ENCODE data around the gene GP9.

The GP9 gene

GRCh38 chr3:129018751-129019150 is 41.8 kb upstream of the GP9 start:
- TF ChIP-seq POU2F2 (IDR thresholded peaks at IDR 0.05; ENCODE audit: low read depth, low read length) (no peak), POLR2AphosphoS5 (IDR thresholded peaks at IDR 0.05; ENCODE audit: low read depth, low read length) (no peak), TAF1 (IDR thresholded peaks at IDR 0.05; ENCODE audit: low read depth, low read length) (no peak), SPI1 (IDR thresholded peaks at IDR 0.05; ENCODE audit: low read depth, low read length) (no peak), PAX5 (IDR thresholded peaks at IDR 0.05; ENCODE audit: insufficient read depth, low read length, severe bottlenecking) (no peak), POLR2A (IDR thresholded peaks at IDR 0.05; ENCODE audit: low read depth, low read length) (no peak)
- DNase-seq (ENCODE audit: insufficient read length, low spot score) = no peak
- no peak for FAIRE-seq

GRCh38 chr3:129019266-129019665 is 41.3 kb upstream of the GP9 start:
- no peak for FAIRE-seq
- no peak for DNase-seq (ENCODE audit: insufficient read length, low spot score)
- TF ChIP-seq POLR2AphosphoS5 (IDR thresholded peaks at IDR 0.05; ENCODE audit: low read depth, low read length) = no peak
- TF ChIP-seq PAX5 (IDR thresholded peaks at IDR 0.05; ENCODE audit: insufficient read depth, low read length, severe bottlenecking) = no peak
- TF ChIP-seq POU2F2 (IDR thresholded peaks at IDR 0.05; ENCODE audit: low read depth, low read length) = no peak
- TF ChIP-seq POLR2A (IDR thresholded peaks at IDR 0.05; ENCODE audit: low read depth, low read length) = no peak
- no peak for TF ChIP-seq TAF1 (IDR thresholded peaks at IDR 0.05; ENCODE audit: low read depth, low read length)
- no peak for TF ChIP-seq SPI1 (IDR thresholded peaks at IDR 0.05; ENCODE audit: low read depth, low read length)

GRCh38 chr3:129020691-129021090 is 39.9 kb upstream of the GP9 start:
- DNase-seq (ENCODE audit: insufficient read length, low spot score) (no peak), FAIRE-seq (no peak)

GRCh38 chr3:129021140-129021551 is 39.4 kb upstream of the GP9 start:
- DNase-seq (ENCODE audit: insufficient read length, low spot score) (no peak), FAIRE-seq (no peak)
- TF ChIP-seq SPI1 (IDR thresholded peaks at IDR 0.05; ENCODE audit: low read depth, low read length) (no peak), POLR2A (IDR thresholded peaks at IDR 0.05; ENCODE audit: low read depth, low read length) (no peak), POLR2AphosphoS5 (IDR thresholded peaks at IDR 0.05; ENCODE audit: low read depth, low read length) (no peak), PAX5 (IDR thresholded peaks at IDR 0.05; ENCODE audit: insufficient read depth, low read length, severe bottlenecking) (no peak), POU2F2 (IDR thresholded peaks at IDR 0.05; ENCODE audit: low read depth, low read length) (no peak), TAF1 (IDR thresholded peaks at IDR 0.05; ENCODE audit: low read depth, low read length) (no peak)

More at GRCh38 chr3:129020691-129021090, 39.9 kb upstream of the GP9 start:
- no peak for TF ChIP-seq POLR2AphosphoS5 (IDR thresholded peaks at IDR 0.05; ENCODE audit: low read depth, low read length)

- FAIRE-seq (no peak), DNase-seq (ENCODE audit: insufficient read length, low spot score) (no peak)
- TF ChIP-seq POLR2AphosphoS5 (IDR thresholded peaks at IDR 0.05; ENCODE audit: low read depth, low read length) = no peak
- no peak for TF ChIP-seq TAF1 (IDR thresholded peaks at IDR 0.05; ENCODE audit: low read depth, low read length)
- TF ChIP-seq POLR2A (IDR thresholded peaks at IDR 0.05; ENCODE audit: low read depth, low read length) = no peak
- TF ChIP-seq PAX5 (IDR thresholded peaks at IDR 0.05; ENCODE audit: insufficient read depth, low read length, severe bottlenecking) = no peak
- no peak for TF ChIP-seq POU2F2 (IDR thresholded peaks at IDR 0.05; ENCODE audit: low read depth, low read length)
- no peak for TF ChIP-seq SPI1 (IDR thresholded peaks at IDR 0.05; ENCODE audit: low read depth, low read length)
Observed at GRCh38 chr3:129022114-129023007, 38.2 kb upstream of the GP9 start.

- DNase-seq (ENCODE audit: insufficient read length, low spot score) (no peak), FAIRE-seq (no peak)
- TF ChIP-seq POU2F2 (IDR thresholded peaks at IDR 0.05; ENCODE audit: low read depth, low read length) = no peak
- TF ChIP-seq SPI1 (IDR thresholded peaks at IDR 0.05; ENCODE audit: low read depth, low read length) = no peak
- no peak for TF ChIP-seq TAF1 (IDR thresholded peaks at IDR 0.05; ENCODE audit: low read depth, low read length)
- TF ChIP-seq PAX5 (IDR thresholded peaks at IDR 0.05; ENCODE audit: insufficient read depth, low read length, severe bottlenecking) = no peak
- TF ChIP-seq POLR2AphosphoS5 (IDR thresholded peaks at IDR 0.05; ENCODE audit: low read depth, low read length) = no peak
- TF ChIP-seq POLR2A (IDR thresholded peaks at IDR 0.05; ENCODE audit: low read depth, low read length) = no peak
Observed at GRCh38 chr3:129023008-129023358, 37.6 kb upstream of the GP9 start.

- FAIRE-seq (no peak), DNase-seq (ENCODE audit: insufficient read length, low spot score) (no peak)
- no peak for TF ChIP-seq POLR2A (IDR thresholded peaks at IDR 0.05; ENCODE audit: low read depth, low read length)
- TF ChIP-seq POU2F2 (IDR thresholded peaks at IDR 0.05; ENCODE audit: low read depth, low read length) = no peak
- TF ChIP-seq TAF1 (IDR thresholded peaks at IDR 0.05; ENCODE audit: low read depth, low read length) = no peak
- no peak for TF ChIP-seq PAX5 (IDR thresholded peaks at IDR 0.05; ENCODE audit: insufficient read depth, low read length, severe bottlenecking)
- TF ChIP-seq POLR2AphosphoS5 (IDR thresholded peaks at IDR 0.05; ENCODE audit: low read depth, low read length) = no peak
- no peak for TF ChIP-seq SPI1 (IDR thresholded peaks at IDR 0.05; ENCODE audit: low read depth, low read length)
Observed at GRCh38 chr3:129023909-129024308, 36.7 kb upstream of the GP9 start.

GRCh38 chr3:129025108-129025507 is 35.5 kb upstream of the GP9 start:
- DNase-seq (ENCODE audit: insufficient read length, low spot score) = no peak
- TF ChIP-seq POLR2A (IDR thresholded peaks at IDR 0.05; ENCODE audit: low read depth, low read length) (no peak), PAX5 (IDR thresholded peaks at IDR 0.05; ENCODE audit: insufficient read depth, low read length, severe bottlenecking) (no peak), POU2F2 (IDR thresholded peaks at IDR 0.05; ENCODE audit: low read depth, low read length) (no peak), TAF1 (IDR thresholded peaks at IDR 0.05; ENCODE audit: low read depth, low read length) (no peak), POLR2AphosphoS5 (IDR thresholded peaks at IDR 0.05; ENCODE audit: low read depth, low read length) (no peak), SPI1 (IDR thresholded peaks at IDR 0.05; ENCODE audit: low read depth, low read length) (no peak)
- no peak for FAIRE-seq

GRCh38 chr3:129025691-129026435 is 34.7 kb upstream of the GP9 start:
- FAIRE-seq = no peak
- no peak for DNase-seq (ENCODE audit: insufficient read length, low spot score)
- TF ChIP-seq POLR2AphosphoS5 (IDR thresholded peaks at IDR 0.05; ENCODE audit: low read depth, low read length) = no peak
- TF ChIP-seq POU2F2 (IDR thresholded peaks at IDR 0.05; ENCODE audit: low read depth, low read length) = no peak
- no peak for TF ChIP-seq POLR2A (IDR thresholded peaks at IDR 0.05; ENCODE audit: low read depth, low read length)
- no peak for TF ChIP-seq TAF1 (IDR thresholded peaks at IDR 0.05; ENCODE audit: low read depth, low read length)
- TF ChIP-seq PAX5 (IDR thresholded peaks at IDR 0.05; ENCODE audit: insufficient read depth, low read length, severe bottlenecking) = no peak
- TF ChIP-seq SPI1 (IDR thresholded peaks at IDR 0.05; ENCODE audit: low read depth, low read length) = no peak

All from GM12891 (cell line).